ENCODE results near the gene IGF1R.

Gene IGF1R

GRCh38 chr15:98876451-98877369 lies 228.4 kb downstream of the IGF1R start:
- no peak for DNase-seq
- intact Hi-C loops (cut with DNase I), result no loop called here

DNA sequence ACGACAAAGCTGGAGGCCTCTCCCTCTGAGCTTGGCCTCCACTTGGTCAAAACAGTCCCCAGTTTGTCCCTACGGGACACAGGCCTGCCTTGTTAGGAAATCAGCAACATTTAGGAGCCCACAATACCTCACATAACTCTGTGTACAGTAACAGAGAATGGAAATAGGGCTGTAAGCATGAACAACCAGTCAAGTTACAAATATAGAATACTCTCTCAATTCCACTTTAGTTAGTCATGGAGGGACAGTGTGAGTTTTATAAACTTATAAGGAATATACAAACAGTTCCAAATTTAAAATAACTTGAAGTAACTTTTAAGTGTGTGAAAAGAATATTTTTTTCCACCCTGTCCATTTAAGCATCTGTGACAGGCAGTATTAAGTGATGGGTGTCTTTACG lies 229.8 kb downstream of the IGF1R start:
- intact Hi-C loops (cut with DNase I), result no loop called here
- DNase-seq, result no peak

GRCh38 chr15:98878862-98879261 lies 230.5 kb downstream of the IGF1R start:
- intact Hi-C loops (cut with DNase I), result no loop called here
- no peak for DNase-seq

DNA sequence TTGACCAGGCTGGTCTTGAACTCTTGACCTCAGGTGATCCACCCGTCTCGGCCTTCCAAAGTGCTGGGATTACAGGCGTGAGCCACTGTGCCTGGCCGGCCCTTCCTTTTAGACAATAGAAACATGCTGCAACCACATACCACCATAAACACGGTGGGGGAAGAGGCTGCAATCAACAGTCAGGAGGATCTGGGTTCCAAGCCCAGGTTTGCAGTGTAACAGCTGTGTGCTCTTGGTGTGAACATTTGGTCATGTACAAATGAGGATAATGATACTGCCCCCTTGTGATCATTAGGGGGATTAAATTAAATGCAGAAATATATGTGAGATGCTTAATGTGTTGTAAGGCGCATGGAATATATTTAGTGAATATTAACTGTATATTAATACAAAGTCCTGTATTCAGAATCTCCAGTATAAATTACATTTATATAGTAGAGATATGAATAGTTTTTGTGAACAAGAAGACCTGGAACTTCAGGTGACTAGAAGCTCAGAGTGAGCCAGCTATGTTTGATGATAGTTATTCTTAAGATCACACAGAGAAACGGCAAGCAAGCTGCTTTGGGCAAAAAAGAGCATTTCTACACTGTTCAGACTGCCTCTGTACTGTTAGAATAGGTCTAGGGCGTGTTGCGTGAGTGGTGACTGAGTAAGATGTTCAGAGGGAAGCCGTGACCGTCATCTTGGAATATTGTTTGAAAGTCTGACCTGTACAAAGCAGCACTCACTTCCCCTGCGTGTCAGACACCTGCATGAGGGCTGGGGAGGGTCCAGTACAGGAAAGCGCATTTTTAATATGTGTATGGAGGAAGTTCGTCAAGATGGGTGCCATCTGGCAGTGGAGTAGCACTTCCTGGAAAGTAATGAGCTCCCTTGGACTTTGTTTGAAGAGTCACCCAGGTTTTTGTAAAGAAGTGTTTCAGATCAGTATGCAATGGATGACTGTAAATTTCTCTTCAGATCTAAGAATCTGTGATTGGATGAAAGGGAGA lies 233.5 kb downstream of the IGF1R start:
- intact Hi-C loops (cut with DNase I), result no loop called here
- no peak for DNase-seq

DNA sequence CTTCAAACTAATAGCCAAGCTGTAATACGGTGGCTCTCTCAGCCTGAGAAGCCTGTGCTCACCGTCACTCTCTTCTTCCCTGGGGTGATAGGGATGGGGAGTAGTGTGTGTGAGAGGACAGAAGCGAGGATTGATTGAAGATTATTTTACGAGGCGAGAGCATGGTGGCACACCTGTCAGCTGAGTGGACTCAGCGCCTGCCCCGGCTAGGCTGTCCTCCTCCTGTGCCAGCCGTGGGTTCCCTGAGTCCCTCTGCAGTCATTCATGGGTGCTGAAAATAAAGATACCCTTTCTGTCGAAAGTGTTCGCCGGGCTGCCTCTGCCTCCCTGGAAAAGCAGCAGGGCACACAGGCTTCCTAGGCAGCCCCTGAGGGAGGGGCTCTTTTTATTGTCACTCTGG lies 235.1 kb downstream of the IGF1R start:
- DNase-seq, result no peak
- intact Hi-C loops (cut with DNase I), result no loop called here

DNA sequence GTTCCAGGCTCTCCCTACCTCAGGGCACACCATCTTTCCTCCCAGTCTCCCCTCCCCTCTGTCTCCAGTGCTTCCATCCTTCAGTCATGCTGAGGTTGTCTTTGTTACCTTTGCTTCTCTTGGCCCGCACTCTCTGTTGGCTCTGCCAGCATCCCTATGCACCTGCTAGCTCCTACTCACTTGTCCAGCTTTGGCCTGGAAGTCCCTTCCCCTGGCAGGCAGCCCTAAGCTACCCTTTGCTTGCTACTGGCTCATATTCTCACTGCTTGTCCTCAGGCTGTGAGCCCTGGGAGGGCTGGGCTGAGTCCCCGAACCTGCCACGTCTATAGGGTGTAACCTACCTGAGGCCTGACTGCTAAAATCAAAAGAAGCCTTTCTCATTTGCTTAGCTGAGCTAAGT lies 236.6 kb downstream of the IGF1R start:
- no peak for DNase-seq
- intact Hi-C loops (cut with DNase I), result no loop called here

DNA sequence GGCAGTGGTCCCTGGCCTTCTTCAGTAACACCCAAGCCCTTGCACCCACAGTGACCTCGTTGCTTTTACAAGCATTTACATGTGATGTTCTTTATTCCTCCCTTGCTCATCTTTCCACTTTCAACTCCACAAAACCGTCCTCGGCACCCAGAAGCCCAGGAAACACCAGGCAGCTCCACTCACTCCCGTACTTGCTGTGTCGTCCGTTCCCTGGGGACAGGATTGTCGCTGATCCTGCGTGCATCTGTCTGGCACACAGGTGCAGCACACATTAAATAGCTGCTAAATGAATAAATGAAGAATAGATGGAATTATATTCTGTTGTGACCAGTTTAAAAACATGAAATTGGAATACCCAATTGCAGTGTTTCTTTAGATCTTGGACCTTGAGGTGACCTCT lies 239.6 kb downstream of the IGF1R start:
- DNase-seq, result no peak
- intact Hi-C loops (cut with DNase I), result no loop called here

- intact Hi-C loops (cut with DNase I), result no loop called here
Observed at GRCh38 chr15:98888820-98889479, 240.6 kb downstream of the IGF1R start.

DNA sequence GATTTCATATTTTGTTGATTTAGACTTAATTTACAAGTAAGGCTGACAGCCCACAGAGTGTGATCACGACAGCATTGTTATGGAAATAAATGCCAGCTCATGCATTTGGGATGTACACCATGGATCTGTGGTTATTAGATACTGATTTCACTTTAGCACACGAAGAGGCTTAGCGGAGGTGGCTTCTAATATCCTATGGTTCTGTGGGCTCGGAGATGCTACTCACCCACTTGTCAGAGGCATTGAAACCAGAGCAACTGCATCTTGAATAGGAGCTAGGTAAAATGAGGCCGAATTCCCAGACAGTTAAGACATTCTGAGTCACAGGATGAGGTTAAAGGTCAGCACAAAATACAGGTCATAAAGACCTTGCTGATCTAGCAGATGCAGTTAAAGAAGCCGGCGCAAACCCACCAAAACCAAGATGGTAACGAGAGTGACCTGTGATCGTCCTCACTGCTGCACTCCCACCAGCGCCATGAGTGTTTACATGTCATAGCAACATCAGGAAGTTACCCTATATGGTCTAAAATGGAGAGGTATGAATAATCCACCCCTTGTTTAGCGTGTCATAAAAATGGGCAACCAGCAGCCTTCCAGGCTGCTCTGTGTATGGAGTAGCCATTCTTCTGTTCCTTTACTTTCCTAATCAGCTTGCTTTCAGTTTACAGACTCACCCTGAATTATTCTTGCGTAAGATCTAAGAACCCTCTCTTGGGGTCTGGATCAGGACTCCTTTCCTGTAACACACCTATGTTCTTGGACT lies 241.8 kb downstream of the IGF1R start:
- intact Hi-C loops (cut with DNase I), result no loop called here
- DNase-seq, result peak in 2 of 42 donors; percentile 16 to 24

More at GRCh38 chr15:98888820-98889479, 240.6 kb downstream of the IGF1R start:
- no peak for DNase-seq

GRCh38 chr15:98891301-98891700 lies 243.0 kb downstream of the IGF1R start:
- intact Hi-C loops (cut with DNase I), result no loop called here
- no peak for DNase-seq

DNA sequence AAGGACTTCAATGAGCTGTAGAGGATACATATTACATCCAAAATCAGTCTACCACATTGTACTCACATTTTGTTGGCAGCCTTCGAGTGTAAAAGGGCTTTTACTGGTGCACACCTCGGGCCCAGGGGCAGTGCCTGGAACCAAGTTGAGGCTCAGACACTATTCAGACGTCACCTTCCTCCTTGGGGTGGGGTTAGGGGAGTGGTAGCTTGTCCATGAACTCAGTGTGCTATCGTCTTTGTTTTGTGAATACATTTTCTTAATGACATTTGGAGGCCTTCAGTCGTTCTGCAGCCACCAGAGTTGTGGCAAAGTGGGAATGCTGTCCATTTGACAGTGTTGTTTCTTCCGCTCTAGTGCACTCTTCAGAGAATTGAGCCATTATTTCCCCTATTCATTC lies 245.1 kb downstream of the IGF1R start:
- DNase-seq, result no peak
- intact Hi-C loops (cut with DNase I), result no loop called here

DNA sequence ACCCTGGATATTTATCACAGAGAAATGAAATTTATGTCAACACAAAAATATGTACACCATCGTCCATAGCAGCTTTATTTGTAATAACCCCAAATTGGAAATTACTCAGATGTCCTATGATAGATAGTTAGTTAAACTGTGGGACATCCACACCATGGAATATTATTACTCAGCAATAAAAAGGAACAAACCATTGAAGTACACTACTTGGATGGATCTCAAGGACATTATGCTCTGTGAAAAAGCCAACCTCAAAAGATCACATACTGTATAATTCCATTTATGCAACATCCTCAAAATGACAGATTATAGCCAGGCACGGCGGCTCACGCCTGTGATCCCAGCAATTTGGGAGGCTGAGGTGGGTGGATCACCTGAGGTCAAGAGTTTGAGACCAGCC lies 246.0 kb downstream of the IGF1R start:
- intact Hi-C loops (cut with DNase I), result no loop called here
- no peak for DNase-seq

DNA sequence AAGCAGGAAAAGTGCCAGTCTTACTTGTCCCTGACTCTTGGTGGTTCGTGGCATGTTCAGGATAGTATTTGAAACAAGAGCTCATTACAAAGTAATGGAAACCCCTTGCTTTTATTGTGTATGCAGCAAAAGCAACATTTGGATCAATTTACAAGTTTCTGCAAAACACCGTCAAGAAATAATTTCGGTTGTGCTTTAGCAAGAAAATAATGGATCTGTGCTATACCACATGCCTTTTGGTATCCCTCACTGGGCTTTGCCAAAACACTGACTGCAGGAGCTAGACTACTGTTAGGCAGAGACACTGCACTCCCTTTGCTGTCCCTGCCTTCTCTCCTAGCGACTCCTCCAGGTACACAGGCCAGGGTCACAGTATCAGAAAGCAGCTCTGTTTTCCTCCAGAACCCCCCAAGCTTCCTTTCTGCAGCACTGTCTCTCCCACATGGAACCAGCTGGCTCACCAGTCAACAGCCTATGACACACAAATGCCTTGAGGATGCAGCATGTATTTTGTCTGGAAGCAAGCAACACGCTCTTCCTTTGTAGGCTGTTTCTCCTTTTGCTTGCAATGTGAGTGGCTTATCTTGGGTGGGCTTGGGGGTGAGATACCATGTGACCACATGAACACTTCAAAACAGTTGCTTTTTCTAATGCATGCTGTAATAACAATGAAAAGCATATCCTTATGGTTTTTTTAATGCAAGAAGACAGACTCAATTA lies 247.8 kb downstream of the IGF1R start:
- intact Hi-C loops (cut with DNase I), result no loop called here
- DNase-seq, result no peak

- no peak for DNase-seq
- intact Hi-C loops (cut with DNase I), result no loop called here
Observed at GRCh38 chr15:98896802-98897732, 248.7 kb downstream of the IGF1R start.

DNA sequence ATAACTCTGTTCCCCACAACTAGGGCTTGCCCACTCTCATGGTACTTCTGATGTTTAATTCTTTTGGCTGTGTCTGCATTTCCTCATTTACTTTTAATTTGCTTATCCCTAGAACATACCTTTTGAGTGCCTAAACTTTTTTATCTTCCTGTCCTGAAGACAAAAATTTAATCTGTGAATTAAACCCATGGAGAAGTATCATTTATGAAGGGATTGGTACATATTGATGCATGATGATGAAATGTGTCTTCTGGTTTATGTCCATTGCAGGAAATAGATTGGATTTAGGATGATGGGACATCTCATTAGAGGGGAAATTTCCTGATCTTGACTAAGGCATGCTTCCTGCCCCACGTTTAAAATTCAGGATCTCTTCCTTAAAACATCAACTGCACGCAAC lies 249.8 kb downstream of the IGF1R start:
- intact Hi-C loops (cut with DNase I), result no loop called here
- no peak for DNase-seq

- intact Hi-C loops (cut with DNase I), result no loop called here
- DNase-seq, result no peak
Observed at GRCh38 chr15:98899272-98900021, 251.1 kb downstream of the IGF1R start.
